Loucy (cell line): ENCODE data around the gene UPF1.

Source experiments
- EZH2phosphoT487 ChIP-seq: fragments of 200-600 bp; IDR thresholded peaks from 2 replicates; pipeline ENCODE4 v1.6.1; 2018; ENCODE audit warnings: antibody characterized with exemption, mild to moderate bottlenecking, moderate library complexity, borderline replicate concordance
- TF ChIP-seq, protein P1 (sequence below): fragments of 200-600 bp; sonication (generic); conservative IDR thresholded peaks from 2 replicates; pipeline ENCODE4 v1.5.1; 2014; ENCODE audit warnings: mild to moderate bottlenecking, antibody characterized with exemption, low read length

DNA sequence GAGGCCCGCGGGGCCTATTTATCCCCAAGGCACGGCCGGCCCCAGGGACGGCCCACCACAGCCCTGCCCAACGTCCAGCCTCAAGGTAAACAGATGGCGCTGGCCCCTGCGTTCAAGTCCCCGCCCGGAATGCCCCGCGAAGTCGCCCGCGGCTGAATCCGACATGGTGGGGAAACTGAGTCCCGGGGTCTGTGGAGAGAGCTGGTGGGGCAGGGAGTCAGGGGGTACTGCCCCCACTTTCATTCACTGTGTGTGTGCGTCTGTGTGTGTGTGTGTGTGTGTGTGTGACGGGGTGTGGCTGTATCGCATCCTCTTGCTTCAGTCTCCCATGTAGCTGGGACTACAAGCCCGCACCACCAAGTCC lies 40.5 kb upstream of the UPF1 start:
- TF ChIP-seq, protein P1, sequence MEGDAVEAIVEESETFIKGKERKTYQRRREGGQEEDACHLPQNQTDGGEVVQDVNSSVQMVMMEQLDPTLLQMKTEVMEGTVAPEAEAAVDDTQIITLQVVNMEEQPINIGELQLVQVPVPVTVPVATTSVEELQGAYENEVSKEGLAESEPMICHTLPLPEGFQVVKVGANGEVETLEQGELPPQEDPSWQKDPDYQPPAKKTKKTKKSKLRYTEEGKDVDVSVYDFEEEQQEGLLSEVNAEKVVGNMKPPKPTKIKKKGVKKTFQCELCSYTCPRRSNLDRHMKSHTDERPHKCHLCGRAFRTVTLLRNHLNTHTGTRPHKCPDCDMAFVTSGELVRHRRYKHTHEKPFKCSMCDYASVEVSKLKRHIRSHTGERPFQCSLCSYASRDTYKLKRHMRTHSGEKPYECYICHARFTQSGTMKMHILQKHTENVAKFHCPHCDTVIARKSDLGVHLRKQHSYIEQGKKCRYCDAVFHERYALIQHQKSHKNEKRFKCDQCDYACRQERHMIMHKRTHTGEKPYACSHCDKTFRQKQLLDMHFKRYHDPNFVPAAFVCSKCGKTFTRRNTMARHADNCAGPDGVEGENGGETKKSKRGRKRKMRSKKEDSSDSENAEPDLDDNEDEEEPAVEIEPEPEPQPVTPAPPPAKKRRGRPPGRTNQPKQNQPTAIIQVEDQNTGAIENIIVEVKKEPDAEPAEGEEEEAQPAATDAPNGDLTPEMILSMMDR: no peak
- TF ChIP-seq EZH2phosphoT487: no peak
